ENCODE results near the gene NPIPB6. TPM values are rescaled to one million over a fixed set of nuclear protein-coding genes. Genes with fewer than 3 reads are reported as not detected.

Gene NPIPB6
- total and polyA plus RNA-seq, 2 donors (not counting 1 experiment from before 2014, with no cell fraction given): 2.1 to 5.8 TPM

DNA sequence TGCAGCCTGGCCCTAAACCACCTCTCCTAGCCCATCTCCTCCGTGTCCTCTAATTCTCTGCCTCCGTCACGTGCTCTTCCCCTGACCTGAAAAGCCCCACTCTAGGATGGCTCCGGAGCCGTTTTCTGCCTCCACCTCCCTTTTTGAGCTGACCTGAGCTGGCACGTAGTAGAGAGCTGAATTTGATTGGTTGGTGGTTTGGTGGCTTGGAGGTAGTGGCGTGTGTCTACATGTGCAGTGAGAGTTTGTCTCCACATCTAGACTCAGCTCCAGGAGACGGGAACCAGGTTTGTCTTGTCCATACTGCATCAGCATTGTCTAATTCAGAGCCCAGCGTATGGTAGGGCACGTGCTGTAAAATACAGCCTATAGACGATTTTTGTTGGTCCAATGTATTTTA is 68.0 kb downstream of the NPIPB6 start:
- DNase-seq (no peak), ATAC-seq (ENCODE audit: low read depth) (no peak)
- Histone ChIP-seq H3K9me3 (ENCODE audit: control extremely low read depth in 1 of 3, control insufficient read depth in 2 of 3, insufficient read depth in 1 of 3, low read length in 2 of 3) (peaks cover 0 to 4% (median 0%) of the 10 kb centered on the region in 3 donors), H3K4me1 (ENCODE audit: control insufficient read depth in 2 of 2, insufficient read depth in 2 of 2, low read length in 2 of 2) (peaks cover 15 to 22% of the 10 kb centered on the region in 2 donors), H3K9ac (ENCODE audit: low read length) (no peak overlapping the region), H3K27ac (ENCODE audit: low read length in 2 of 2) (no peak overlapping the region), H3K4me3 (ENCODE audit: control extremely low read depth in 1 of 5, extremely low read depth in 1 of 5, insufficient read depth in 1 of 5, low read depth in 2 of 5, low read length in 4 of 5) (no peak overlapping the region), H3K27me3 (replicated peaks in 1 of 4; ENCODE audit: control extremely low read depth in 1 of 4, control insufficient read depth in 3 of 4, insufficient read depth in 4 of 4, low read length in 3 of 4) (peaks cover 0 to 21% (median 10%) of the 10 kb centered on the region in 4 experiments), H3K36me3 (replicated peaks in 1 of 2; ENCODE audit: control extremely low read depth in 1 of 2, control insufficient read depth in 1 of 2, extremely low read depth in 1 of 2, insufficient read depth in 2 of 2, low read length in 1 of 2) (no peaks in the 10 kb centered on the region), H4K20me1 (ENCODE audit: control insufficient read depth, insufficient read depth, low read length, poor library complexity, severe bottlenecking) (no peaks in the 10 kb centered on the region), H2AFZ (ENCODE audit: insufficient read depth, low read depth, low read length, poor library complexity, severe bottlenecking) (no peak overlapping the region), H3K79me2 (ENCODE audit: control insufficient read depth, insufficient read depth, low read length) (no peaks in the 10 kb centered on the region), H3K4me2 (replicated peaks; ENCODE audit: low read depth, low read length, poor library complexity, severe bottlenecking) (no peak overlapping the region)
- intact Hi-C loops (cut with micrococcal nuclease): no loop called here
- Mint-ChIP-seq H3K27ac (no peak overlapping the region), H3K4me3 (peak overlapping the region; percentile 36), H3K4me1 (peaks cover 15% of the 10 kb centered on the region), H3K9me3 (ENCODE audit: insufficient read depth) (no peaks in the 10 kb centered on the region), H3K27me3 (peaks cover 14% of the 10 kb centered on the region)
- ChIA-PET POLR2A (interaction anchor here (0.7 kb wide), 1 partner anchor 41 kb away, joined by 5 read pairs; no protein-coding TSS in a partner anchor), CTCF (no interaction called here)
- TF ChIP-seq EZH2 (IDR thresholded peaks at IDR 0.05; ENCODE audit: borderline replicate concordance, insufficient read depth, low read depth, low read length, poor library complexity, severe bottlenecking): no peak
- TF ChIP-seq, protein P1, sequence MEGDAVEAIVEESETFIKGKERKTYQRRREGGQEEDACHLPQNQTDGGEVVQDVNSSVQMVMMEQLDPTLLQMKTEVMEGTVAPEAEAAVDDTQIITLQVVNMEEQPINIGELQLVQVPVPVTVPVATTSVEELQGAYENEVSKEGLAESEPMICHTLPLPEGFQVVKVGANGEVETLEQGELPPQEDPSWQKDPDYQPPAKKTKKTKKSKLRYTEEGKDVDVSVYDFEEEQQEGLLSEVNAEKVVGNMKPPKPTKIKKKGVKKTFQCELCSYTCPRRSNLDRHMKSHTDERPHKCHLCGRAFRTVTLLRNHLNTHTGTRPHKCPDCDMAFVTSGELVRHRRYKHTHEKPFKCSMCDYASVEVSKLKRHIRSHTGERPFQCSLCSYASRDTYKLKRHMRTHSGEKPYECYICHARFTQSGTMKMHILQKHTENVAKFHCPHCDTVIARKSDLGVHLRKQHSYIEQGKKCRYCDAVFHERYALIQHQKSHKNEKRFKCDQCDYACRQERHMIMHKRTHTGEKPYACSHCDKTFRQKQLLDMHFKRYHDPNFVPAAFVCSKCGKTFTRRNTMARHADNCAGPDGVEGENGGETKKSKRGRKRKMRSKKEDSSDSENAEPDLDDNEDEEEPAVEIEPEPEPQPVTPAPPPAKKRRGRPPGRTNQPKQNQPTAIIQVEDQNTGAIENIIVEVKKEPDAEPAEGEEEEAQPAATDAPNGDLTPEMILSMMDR (IDR thresholded peaks at IDR 0.05): no peak
- 85% methylated on average over 5 of the region's 11 CpGs for WGBS (ENCODE audit: insufficient coverage)

DNA sequence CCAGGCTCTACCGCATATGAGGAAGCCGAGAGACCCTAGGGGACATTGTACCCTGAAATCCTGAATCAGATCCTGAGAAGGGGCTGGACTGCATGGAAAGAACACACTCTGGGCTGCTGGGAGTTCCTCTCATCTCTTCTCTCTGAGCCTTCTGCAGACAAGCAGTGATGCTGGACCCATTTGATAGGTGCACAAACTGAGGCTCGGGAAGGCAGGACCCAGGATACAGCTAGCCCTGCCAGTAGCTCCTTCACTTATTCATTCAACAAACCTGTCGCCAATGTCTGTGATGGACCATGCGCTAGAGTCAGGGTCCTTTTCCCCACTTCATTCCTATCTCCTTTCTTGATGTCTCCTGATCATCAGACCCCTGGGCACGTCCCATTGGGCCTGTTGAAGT is 69.1 kb downstream of the NPIPB6 start:
- H3K27ac Mint-ChIP-seq: peak overlapping the region; percentile 50
- POLR2A ChIA-PET: no interaction called here
- Histone ChIP-seq H3K36me3 (replicated peaks in 1 of 2; ENCODE audit: control extremely low read depth in 1 of 2, control insufficient read depth in 1 of 2, extremely low read depth in 1 of 2, insufficient read depth in 2 of 2, low read length in 1 of 2) (no peaks in the 10 kb centered on the region), H4K20me1 (ENCODE audit: control insufficient read depth, insufficient read depth, low read length, poor library complexity, severe bottlenecking) (no peaks in the 10 kb centered on the region), H3K4me2 (replicated peaks; ENCODE audit: low read depth, low read length, poor library complexity, severe bottlenecking) (no peak overlapping the region), H3K9me3 (ENCODE audit: control extremely low read depth in 1 of 3, control insufficient read depth in 2 of 3, insufficient read depth in 1 of 3, low read length in 2 of 3) (peaks cover 0 to 4% (median 0%) of the 10 kb centered on the region in 3 donors), H3K4me3 (ENCODE audit: control extremely low read depth in 1 of 5, extremely low read depth in 1 of 5, insufficient read depth in 1 of 5, low read depth in 2 of 5, low read length in 4 of 5) (no peak overlapping the region), H3K27ac (ENCODE audit: low read length in 2 of 2) (no peak overlapping the region), H3K79me2 (ENCODE audit: control insufficient read depth, insufficient read depth, low read length) (no peaks in the 10 kb centered on the region), H3K9ac (ENCODE audit: low read length) (no peak overlapping the region), H3K4me1 (ENCODE audit: control insufficient read depth in 2 of 2, insufficient read depth in 2 of 2, low read length in 2 of 2) (peaks cover 15 to 22% of the 10 kb centered on the region in 2 donors), H3K27me3 (replicated peaks in 1 of 4; ENCODE audit: control extremely low read depth in 1 of 4, control insufficient read depth in 3 of 4, insufficient read depth in 4 of 4, low read length in 3 of 4) (peaks cover 0 to 21% (median 10%) of the 10 kb centered on the region in 4 experiments), H2AFZ (ENCODE audit: insufficient read depth, low read depth, low read length, poor library complexity, severe bottlenecking) (no peak overlapping the region)
- H3K4me1 Mint-ChIP-seq: peaks cover 15% of the 10 kb centered on the region
- H3K27me3 Mint-ChIP-seq: peaks cover 8% of the 10 kb centered on the region
- H3K9me3 Mint-ChIP-seq (ENCODE audit: insufficient read depth): no peaks in the 10 kb centered on the region
- CTCF ChIA-PET: interaction anchor here (2.2 kb wide), 1 partner anchor 23 kb away, joined by 7 read pairs; no protein-coding TSS in a partner anchor
- no peak for ATAC-seq (ENCODE audit: low read depth)
- intact Hi-C loops (cut with micrococcal nuclease): no loop called here
- DNase-seq: no peak
- peak overlapping the region; percentile 65 for H3K4me3 Mint-ChIP-seq
- no peak for TF ChIP-seq EZH2 (IDR thresholded peaks at IDR 0.05; ENCODE audit: borderline replicate concordance, insufficient read depth, low read depth, low read length, poor library complexity, severe bottlenecking)
- WGBS (ENCODE audit: insufficient coverage): 87% methylated on average over 6 of the region's 6 CpGs

Measured in B cell (primary cell).